ENCODE measurements around the gene DAGLA.
A peak's percentile ranks its signal among the peaks of the same experiment; 100 is the strongest.

Gene DAGLA

GRCh38 chr11:61679893-61680621 lies at the start of gene DAGLA:
DAGLA (plus strand) TSS chr11:61680391; CDS start chr11:61720156, 39,765 bp downstream.
- TF ChIP-seq Cebpa-rat (IDR thresholded peaks at IDR 0.05), result no peak
- H3K4me2 ChIP-seq, result peak within 1 kb of the TSS; percentile 85 to 100 (median 93)
- H3K27ac ChIP-seq, result peak within 1 kb of the TSS in 8 of 11 experiments; percentile 39 to 86 (median 62); a peak in 12 of 22 replicates
- H3K27me3 ChIP-seq, result peaks cover 3 to 54% (median 12%) of the 10 kb centered on the region in 11 experiments; a peak in 15 of 22 replicates
- peaks cover 48 to 70% (median 57%) of the 10 kb centered on the region in 10 experiments for H3K4me1 ChIP-seq
- no peaks in the 10 kb centered on the region for H3K9me3 ChIP-seq (replicated peaks in 1 of 11)
- peak within 1 kb of the TSS; percentile 51 to 70 (median 60) for H3K4me3 ChIP-seq
- H4K20me1 ChIP-seq, result peaks cover 0 to 27% (median 11%) of the 10 kb centered on the region in 11 experiments; a peak in 13 of 22 replicates
- H3K36me3 ChIP-seq, result no peaks in the 10 kb centered on the region
- peak within 1 kb of the TSS; percentile 48 to 85 (median 64); a peak in 21 of 22 replicates for H3K9ac ChIP-seq

GRCh38 chr11:61632096-61632495 lies 48.1 kb upstream of the DAGLA start:
- no peak overlapping the region for H3K9ac ChIP-seq
- H3K4me1 ChIP-seq, result peaks cover 9 to 90% (median 66%) of the 10 kb centered on the region in 10 experiments; a peak in 17 of 20 replicates
- H3K4me2 ChIP-seq, result peak overlapping the region in 6 of 11 experiments; percentile 6 to 51 (median 30); a peak in 10 of 22 replicates
- H3K36me3 ChIP-seq, result no peaks in the 10 kb centered on the region
- no peak overlapping the region for H3K4me3 ChIP-seq
- no peaks in the 10 kb centered on the region for H3K27me3 ChIP-seq
- peaks cover 0 to 8% (median 0%) of the 10 kb centered on the region in 11 experiments; a peak in 1 of 22 replicates for H4K20me1 ChIP-seq
- no peak for TF ChIP-seq Cebpa-rat (IDR thresholded peaks at IDR 0.05)
- no peak overlapping the region for H3K27ac ChIP-seq
- H3K9me3 ChIP-seq (replicated peaks in 1 of 11), result no peaks in the 10 kb centered on the region

- Histone ChIP-seq H4K20me1 (no peaks in the 10 kb centered on the region; a peak in 1 of 22 replicates), H3K27me3 (no peaks in the 10 kb centered on the region), H3K4me2 (peak overlapping the region in 8 of 11 experiments; percentile 54 to 77 (median 67); a peak in 15 of 22 replicates)
Observed at GRCh38 chr11:61635304-61635703, 44.9 kb upstream of the DAGLA start.

GRCh38 chr11:61635787-61636186 lies 44.4 kb upstream of the DAGLA start:
- H3K9ac ChIP-seq, result peak overlapping the region in 2 of 11 experiments; percentile 44 to 60; a peak in 3 of 22 replicates
- H3K27ac ChIP-seq, result peak overlapping the region in 2 of 11 experiments; percentile 12 to 64; a peak in 2 of 22 replicates
- H3K4me3 ChIP-seq, result no peak overlapping the region
- H3K27me3 ChIP-seq, result no peaks in the 10 kb centered on the region
- peak overlapping the region in 9 of 11 experiments; percentile 1 to 77 (median 63); a peak in 15 of 22 replicates for H3K4me2 ChIP-seq
- no peaks in the 10 kb centered on the region for H3K9me3 ChIP-seq (replicated peaks in 1 of 11)
- no peaks in the 10 kb centered on the region for H3K36me3 ChIP-seq
- TF ChIP-seq Cebpa-rat (IDR thresholded peaks at IDR 0.05), result no peak
- peaks cover 0 to 73% (median 55%) of the 10 kb centered on the region in 10 experiments; a peak in 16 of 20 replicates for H3K4me1 ChIP-seq
- H4K20me1 ChIP-seq, result no peaks in the 10 kb centered on the region; a peak in 1 of 22 replicates

More at GRCh38 chr11:61635304-61635703, 44.9 kb upstream of the DAGLA start:
- Histone ChIP-seq H3K4me1 (peaks cover 0 to 78% (median 55%) of the 10 kb centered on the region in 10 experiments; a peak in 16 of 20 replicates), H3K36me3 (no peaks in the 10 kb centered on the region), H3K9me3 (replicated peaks in 1 of 11) (no peaks in the 10 kb centered on the region), H3K9ac (peak overlapping the region in 2 of 11 experiments; percentile 44 to 60; a peak in 2 of 22 replicates), H3K4me3 (no peak overlapping the region), H3K27ac (peak overlapping the region in 2 of 11 experiments; percentile 12 to 64; a peak in 1 of 22 replicates)
- TF ChIP-seq Cebpa-rat (IDR thresholded peaks at IDR 0.05), result no peak

- H4K20me1 ChIP-seq, result no peaks in the 10 kb centered on the region; a peak in 1 of 22 replicates
- H3K4me1 ChIP-seq, result peaks cover 0 to 71% (median 55%) of the 10 kb centered on the region in 10 experiments; a peak in 16 of 20 replicates
- H3K4me2 ChIP-seq, result peak overlapping the region in 9 of 11 experiments; percentile 1 to 77 (median 63); a peak in 17 of 22 replicates
- no peaks in the 10 kb centered on the region for H3K36me3 ChIP-seq
- H3K4me3 ChIP-seq, result no peak overlapping the region
- H3K9me3 ChIP-seq (replicated peaks in 1 of 11), result no peaks in the 10 kb centered on the region
- H3K27ac ChIP-seq, result peak overlapping the region in 3 of 11 experiments; percentile 23 to 64 (median 26); a peak in 5 of 22 replicates
- no peak for TF ChIP-seq Cebpa-rat (IDR thresholded peaks at IDR 0.05)
- no peaks in the 10 kb centered on the region for H3K27me3 ChIP-seq
- peak overlapping the region in 2 of 11 experiments; percentile 40 to 60; a peak in 2 of 22 replicates for H3K9ac ChIP-seq
Observed at GRCh38 chr11:61636676-61637075, 43.5 kb upstream of the DAGLA start.

GRCh38 chr11:61637277-61637676 lies 42.9 kb upstream of the DAGLA start:
- H3K4me1 ChIP-seq, result peaks cover 0 to 65% (median 52%) of the 10 kb centered on the region in 10 experiments; a peak in 16 of 20 replicates
- no peaks in the 10 kb centered on the region for H3K9me3 ChIP-seq (replicated peaks in 1 of 11)
- no peak for TF ChIP-seq Cebpa-rat (IDR thresholded peaks at IDR 0.05)
- H3K4me3 ChIP-seq, result no peak overlapping the region
- peak overlapping the region in 1 of 11 experiments; percentile 60; a peak in 2 of 22 replicates for H3K9ac ChIP-seq
- H3K27me3 ChIP-seq, result no peaks in the 10 kb centered on the region
- no peaks in the 10 kb centered on the region for H3K36me3 ChIP-seq
- H3K4me2 ChIP-seq, result peak overlapping the region in 10 of 11 experiments; percentile 1 to 77 (median 60); a peak in 16 of 22 replicates
- H4K20me1 ChIP-seq, result no peaks in the 10 kb centered on the region; a peak in 1 of 22 replicates
- H3K27ac ChIP-seq, result peak overlapping the region in 3 of 11 experiments; percentile 23 to 64 (median 26); a peak in 3 of 22 replicates

GRCh38 chr11:61639816-61640443 lies 40.3 kb upstream of the DAGLA start:
- H3K9me3 ChIP-seq (replicated peaks in 1 of 11), result no peaks in the 10 kb centered on the region
- H3K27ac ChIP-seq, result no peak overlapping the region
- H3K9ac ChIP-seq, result no peak overlapping the region
- H3K27me3 ChIP-seq, result no peaks in the 10 kb centered on the region
- H4K20me1 ChIP-seq, result peaks cover 0 to 4% (median 0%) of the 10 kb centered on the region in 11 experiments; a peak in 3 of 22 replicates
- no peak for TF ChIP-seq Cebpa-rat (IDR thresholded peaks at IDR 0.05)
- H3K4me1 ChIP-seq, result peaks cover 2 to 38% (median 37%) of the 10 kb centered on the region in 10 experiments; a peak in 18 of 20 replicates
- H3K4me2 ChIP-seq, result no peak overlapping the region
- H3K4me3 ChIP-seq, result no peak overlapping the region
- no peaks in the 10 kb centered on the region for H3K36me3 ChIP-seq

GRCh38 chr11:61642162-61642561 lies 38.0 kb upstream of the DAGLA start:
- H3K4me3 ChIP-seq, result no peak overlapping the region
- H3K36me3 ChIP-seq, result no peaks in the 10 kb centered on the region
- no peaks in the 10 kb centered on the region for H3K9me3 ChIP-seq (replicated peaks in 1 of 11)
- no peak overlapping the region for H3K27ac ChIP-seq
- no peaks in the 10 kb centered on the region for H3K27me3 ChIP-seq
- H4K20me1 ChIP-seq, result peaks cover 0 to 9% (median 0%) of the 10 kb centered on the region in 11 experiments; a peak in 3 of 22 replicates
- no peak for TF ChIP-seq Cebpa-rat (IDR thresholded peaks at IDR 0.05)
- peaks cover 4 to 22% (median 16%) of the 10 kb centered on the region in 10 experiments; a peak in 18 of 20 replicates for H3K4me1 ChIP-seq
- H3K4me2 ChIP-seq, result no peak overlapping the region
- no peak overlapping the region for H3K9ac ChIP-seq

Measured in BLaER1 treated with 17β-estradiol and CSF1 and Interleukin-3, amounts not matched to agents 10 nM and 100 nM (cell line).